Transverse colon (tissue), 4 donors: ENCODE data around the gene SMOC1. TPM values are rescaled to one million over a fixed set of nuclear protein-coding genes. Genes with fewer than 3 reads are reported as not detected.

Source experiments
- DNase-seq: peaks from one replicate; pipeline ENCODE4 v3.0.0-alpha.2; 2019
- H3K27ac ChIP-seq, 4 donors: fragments of 200-600 bp; sonication (generic); 2 replicates each; pipeline ENCODE4 v1.5.1; 2016 to 2018; ENCODE audit warnings: inconsistent platforms in 4 of 4
- H3K27me3 ChIP-seq: fragments of 200-600 bp; sonication (generic); 2 replicates; pipeline ENCODE4 v1.5.1; 2017; ENCODE audit warnings: inconsistent platforms
- H3K36me3 ChIP-seq, 4 donors: fragments of 200-600 bp; sonication (generic); 2 replicates each; pipeline ENCODE4 v1.5.1; 2017 to 2019; ENCODE audit warnings: inconsistent platforms in 4 of 4
- H3K4me1 ChIP-seq, 4 donors: fragments of 200-600 bp; sonication (generic); 2 replicates each; pipeline ENCODE4 v1.5.1; 2017 to 2020; ENCODE audit warnings: inconsistent platforms in 4 of 4
- H3K4me3 ChIP-seq, 4 donors: fragments of 200-600 bp; sonication (generic); 1 replicate in 1 of 4; 2 replicates in 3 of 4; pipeline versions ENCODE4 v1.5.1 to v1.6.1; 2017 to 2019; ENCODE audit warnings: inconsistent platforms in 4 of 4
- H3K9me3 ChIP-seq, 2 donors: fragments of 200-600 bp; sonication (generic); 2 replicates each; pipeline ENCODE4 v1.5.1; 2017 to 2019; ENCODE audit warnings: inconsistent platforms in 2 of 2
- CTCF ChIP-seq, 5 experiments: fragments of 200-600 bp in 3 of 5; fragments of 450-650 bp in 2 of 5; sonication (generic) in 3 of 5; IDR thresholded peaks; 1 replicate in 2 of 5; 2 replicates in 3 of 5; pipeline ENCODE4 v1.5.1; 2016 to 2017; ENCODE audit warnings: antibody characterized with exemption in 5 of 5, inconsistent platforms in 3 of 5, mild to moderate bottlenecking in 2 of 5, moderate library complexity in 1 of 5
- EP300 ChIP-seq: sonication (generic); formaldehyde crosslinking; IDR thresholded peaks from one replicate; pipeline ENCODE4 v1.6.1; 2017; ENCODE audit warnings: antibody characterized with exemption, low read depth
- POLR2A ChIP-seq: fragments of 450-650 bp; IDR thresholded peaks from one replicate; pipeline ENCODE4 v1.6.1; 2016; ENCODE audit warnings: antibody characterized with exemption, mild to moderate bottlenecking, moderate library complexity
- POLR2AphosphoS5 ChIP-seq, 3 donors: sonication (generic); formaldehyde crosslinking; IDR thresholded peaks; one replicate each; pipeline ENCODE4 v1.6.1; 2016; ENCODE audit warnings: antibody characterized with exemption in 3 of 3
- WGBS, 2 donors: methylation state at CpG; one replicate each; pipeline ENCODE4 v1.1.5; 2018; ENCODE audit warnings: low coverage in 1 of 2; 5-methylcytosine and 5-hydroxymethylcytosine counted together
- in situ Hi-C, 4 donors: fragments of 200-750 bp; cut with MboI; loops; one replicate each; pipeline versions ENCODE4 v1.15.0 to v1.15.1; 2017; ENCODE audit warnings: low sequenced_read_pairs in 3 of 4, low pct_ligation_motif_present in 1 of 4, low pct_unique_long_range_greater_than_20kb in 1 of 4
- intact Hi-C: fragments of 100-400 bp; cut with DNase I; formaldehyde crosslinking; loops from one replicate; pipeline ENCODE4 v1.15.1; 2023; ENCODE audit warnings: low total_unique reads
- total RNA-seq, 4 donors: library from RNA; depleted of rRNA; stranded (reverse); fragments of >200 nt; gene quantifications; one replicate each; pipeline ENCODE4 v1.1.0, GENCODE V29; 2016

SMOC1 gene
- total RNA-seq, 4 donors from 2014 or later = 0.82 to 1.3 TPM; not detected in 2

GRCh38 chr14:69985463-69985862, 106.2 kb downstream of the SMOC1 start:
- in situ Hi-C loops (no loop called here), intact Hi-C loops (no loop called here)
- TF ChIP-seq POLR2AphosphoS5 (IDR thresholded peaks at IDR 0.05) (no peak), EP300 (no peak), CTCF (IDR thresholded peaks at IDR 0.05) (no peak), POLR2A (no peak)
- no peaks in the 10 kb centered on the region for H3K9me3 ChIP-seq
- H3K4me1 ChIP-seq = no peaks in the 10 kb centered on the region
- H3K27me3 ChIP-seq = peaks cover 2% of the 10 kb centered on the region
- H3K4me3 ChIP-seq = no peak overlapping the region
- 50 to 56% methylated on average over 1 of the region's 1 CpG for WGBS, 2 donors
- no peaks in the 10 kb centered on the region for H3K36me3 ChIP-seq
- no peak for DNase-seq
- H3K27ac ChIP-seq = no peak overlapping the region

GRCh38 chr14:69986336-69986735, 107.1 kb downstream of the SMOC1 start:
- Histone ChIP-seq H3K9me3 (no peaks in the 10 kb centered on the region), H3K27me3 (no peaks in the 10 kb centered on the region), H3K27ac (no peak overlapping the region), H3K36me3 (no peaks in the 10 kb centered on the region), H3K4me3 (no peak overlapping the region), H3K4me1 (no peaks in the 10 kb centered on the region)
- DNase-seq = no peak
- intact Hi-C loops = no loop called here
- WGBS, 2 donors = 66 to 72% methylated on average over 6 to 7 of the region's 7 CpGs
- TF ChIP-seq POLR2A = no peak
- no peak for TF ChIP-seq POLR2AphosphoS5 (IDR thresholded peaks at IDR 0.05)
- TF ChIP-seq EP300 = no peak
- TF ChIP-seq CTCF (IDR thresholded peaks at IDR 0.05) = no peak
- in situ Hi-C loops = no loop called here

GRCh38 chr14:69987406-69988121, 108.3 kb downstream of the SMOC1 start:
- in situ Hi-C loops (no loop called here), intact Hi-C loops (no loop called here)
- Histone ChIP-seq H3K36me3 (no peaks in the 10 kb centered on the region), H3K9me3 (no peaks in the 10 kb centered on the region), H3K27me3 (no peaks in the 10 kb centered on the region), H3K4me3 (no peak overlapping the region), H3K4me1 (no peaks in the 10 kb centered on the region), H3K27ac (no peak overlapping the region)
- DNase-seq = no peak
- no peak for TF ChIP-seq EP300
- WGBS, 2 donors = 91 to 93% methylated on average over 4 to 13 of the region's 13 CpGs

GRCh38 chr14:69988979-69989378, 109.8 kb downstream of the SMOC1 start:
- DNase-seq = no peak
- no peak overlapping the region for H3K4me3 ChIP-seq
- intact Hi-C loops (no loop called here), in situ Hi-C loops (no loop called here)
- H3K4me1 ChIP-seq = no peaks in the 10 kb centered on the region
- no peaks in the 10 kb centered on the region for H3K9me3 ChIP-seq
- TF ChIP-seq POLR2AphosphoS5 (IDR thresholded peaks at IDR 0.05) (no peak), EP300 (no peak), CTCF (IDR thresholded peaks at IDR 0.05) (no peak), POLR2A (no peak)
- H3K27me3 ChIP-seq = peaks cover 4% of the 10 kb centered on the region
- no peaks in the 10 kb centered on the region for H3K36me3 ChIP-seq
- no peak overlapping the region for H3K27ac ChIP-seq

- H3K27ac ChIP-seq = no peak overlapping the region
- intact Hi-C loops = no loop called here
- no peak for DNase-seq
- peaks cover 8% of the 10 kb centered on the region for H3K27me3 ChIP-seq
- WGBS, 2 donors = 77% methylated on average over 3 of the region's 3 CpGs; no CpG with 5 or more reads in 1 of the 2 donors
- in situ Hi-C loops = no loop called here
- TF ChIP-seq CTCF (IDR thresholded peaks at IDR 0.05) (no peak), EP300 (no peak), POLR2AphosphoS5 (IDR thresholded peaks at IDR 0.05) (no peak), POLR2A (no peak)
- H3K4me3 ChIP-seq = no peak overlapping the region
- H3K36me3 ChIP-seq = no peaks in the 10 kb centered on the region
- no peaks in the 10 kb centered on the region for H3K9me3 ChIP-seq
- no peaks in the 10 kb centered on the region for H3K4me1 ChIP-seq
Observed at GRCh38 chr14:69989622-69990021, 110.4 kb downstream of the SMOC1 start.
